GM18505 (cell line): ENCODE measurements around the gene SIPA1.

Source experiments
- ATAC-seq: cut with Tn5 transposase; IDR thresholded peaks from one replicate; pipeline ENCODE4 v1.9.1; 2021; ENCODE audit not compliant: unreplicated experiment
- POLR2A ChIP-seq: IDR thresholded peaks from 4 replicates; pipeline ENCODE4 v1.6.1; 2011; ENCODE audit warnings: borderline replicate concordance; ENCODE audit not compliant: insufficient read depth, insufficient read length; ENCODE audit errors: extremely low read depth

SIPA1 gene

GRCh38 chr11:65637794-65638419 is at the start of gene SIPA1:
SIPA1 (plus strand) TSS chr11:65638101; CDS start chr11:65640922, 2,821 bp downstream.
- TF ChIP-seq POLR2A: peak; percentile 73
- ATAC-seq: peak; percentile 37

GRCh38 chr11:65588199-65589054 is 49.5 kb upstream of the SIPA1 start:
- peak; percentile 61 for ATAC-seq
- TF ChIP-seq POLR2A: peak; percentile 59

GRCh38 chr11:65589444-65590239 is 48.3 kb upstream of the SIPA1 start:
- no peak for ATAC-seq
- TF ChIP-seq POLR2A: no peak

GRCh38 chr11:65590240-65590738 is 47.6 kb upstream of the SIPA1 start:
- TF ChIP-seq POLR2A: no peak
- ATAC-seq: no peak

GRCh38 chr11:65591939-65592857 is 45.7 kb upstream of the SIPA1 start:
- TF ChIP-seq POLR2A: no peak
- ATAC-seq: no peak

- TF ChIP-seq POLR2A: no peak
- ATAC-seq: no peak
Observed at GRCh38 chr11:65592858-65593517, 44.9 kb upstream of the SIPA1 start.

GRCh38 chr11:65593518-65594414 is 44.1 kb upstream of the SIPA1 start:
- ATAC-seq: no peak
- peak; percentile 35 for TF ChIP-seq POLR2A

GRCh38 chr11:65595131-65595530 is 42.8 kb upstream of the SIPA1 start:
- no peak for TF ChIP-seq POLR2A
- ATAC-seq: no peak

- ATAC-seq: no peak
- no peak for TF ChIP-seq POLR2A
Observed at GRCh38 chr11:65595543-65596281, 42.2 kb upstream of the SIPA1 start, which contains the start of gene KCNK7. KCNK7 (minus strand) TSS chr11:65595800; CDS start chr11:65595772, 28 bp downstream.

GRCh38 chr11:65596520-65596919 is 41.4 kb upstream of the SIPA1 start:
- TF ChIP-seq POLR2A: no peak
- no peak for ATAC-seq
